Body of pancreas (tissue), 4 donors: ENCODE results near the gene DHH. TPM values are rescaled to one million over a fixed set of nuclear protein-coding genes. Genes with fewer than 3 reads are reported as not detected.
A peak's percentile ranks its signal among the peaks of the same experiment; 100 is the strongest.

Source experiments
- ATAC-seq: fragments of 150-250 bp; one replicate; pipeline ENCODE4 v1.9.1; 2016
- DNase-seq, 4 donors: peaks; one replicate each; pipeline ENCODE4 v3.0.0-alpha.2; 2019
- H3K27ac ChIP-seq, 4 donors: fragments of 200-600 bp; sonication (generic); 1 replicate in 3 of 4; 2 replicates in 1 of 4; pipeline versions ENCODE4 v1.5.1 to v1.6.1; 2016 to 2019; ENCODE audit warnings: mild to moderate bottlenecking in 1 of 4, mixed read lengths in 1 of 4, moderate library complexity in 1 of 4
- H3K27me3 ChIP-seq, 2 donors: fragments of 200-600 bp; sonication (generic); one replicate each; pipeline ENCODE4 v1.6.0; 2016; ENCODE audit warnings: mild to moderate bottlenecking in 1 of 2
- H3K36me3 ChIP-seq, 2 donors: fragments of 200-600 bp; sonication (generic); replicated peaks in 1 of 2; 2 replicates each; pipeline ENCODE4 v1.5.1; 2016; ENCODE audit warnings: low read depth in 2 of 2; ENCODE audit not compliant: insufficient read depth in 1 of 2
- H3K4me1 ChIP-seq: fragments of 200-600 bp; sonication (generic); one replicate; pipeline ENCODE4 v1.6.0; 2016
- H3K4me3 ChIP-seq, 2 donors: fragments of 200-600 bp; sonication (generic); 1 replicate in 1 of 2; 2 replicates in 1 of 2; pipeline ENCODE4 v1.5.1; 2016 to 2019
- H3K9me3 ChIP-seq, 3 donors: fragments of 200-600 bp; sonication (generic); 1 replicate in 2 of 3; 2 replicates in 1 of 3; pipeline ENCODE4 v1.5.1; 2016
- CTCF ChIP-seq, 7 experiments: fragments of 450-650 bp in 4 of 7; fragments of 200-600 bp in 3 of 7; sonication (generic) in 3 of 7; IDR thresholded peaks; one replicate each; pipeline ENCODE4 v1.5.1; 2016 to 2019; ENCODE audit warnings: antibody characterized with exemption in 7 of 7
- POLR2A ChIP-seq, 3 donors: fragments of 450-650 bp; IDR thresholded peaks; one replicate each; pipeline ENCODE4 v1.6.1; 2016; ENCODE audit warnings: antibody characterized with exemption in 3 of 3, mild to moderate bottlenecking in 2 of 3
- WGBS, 2 donors: methylation state at CpG; one replicate each; pipeline ENCODE4 v1.1.5; 2017; 5-methylcytosine and 5-hydroxymethylcytosine counted together
- intact Hi-C: fragments of 100-400 bp; cut with DNase I; formaldehyde crosslinking; loops from one replicate; pipeline ENCODE4 v1.15.1; 2023
- total RNA-seq, 2 donors: library from RNA; depleted of rRNA; stranded (reverse); fragments of >200 nt; gene quantifications; one replicate each; pipeline ENCODE4 v1.1.0, GENCODE V29; 2016

DHH gene
- total RNA-seq, 2 donors from 2014 or later = not detected

- peak; percentile 27 for ATAC-seq
- DNase-seq = peak in 3 of 4 donors; percentile 30 to 38 (median 33)
- Histone ChIP-seq H3K36me3 (no peaks in the 10 kb centered on the region), H3K4me1 (peaks cover 48% of the 10 kb centered on the region), H3K4me3 (peak overlapping the region; percentile 72 to 87), H3K27ac (peak overlapping the region; percentile 84 to 97 (median 95)), H3K9me3 (no peaks in the 10 kb centered on the region), H3K27me3 (no peaks in the 10 kb centered on the region)
- WGBS, 2 donors = 0% methylated on average over 5 to 45 of the region's 70 CpGs
- intact Hi-C loops = no loop called here
- TF ChIP-seq CTCF (IDR thresholded peaks at IDR 0.05) (no peak), POLR2A (IDR thresholded peaks at IDR 0.05) (no peak)
Measured at GRCh38 chr12:49059299-49060171, 35.1 kb downstream of the DHH start.

GRCh38 chr12:49059045-49059298 lies 35.6 kb downstream of the DHH start:
- Histone ChIP-seq H3K27me3 (no peaks in the 10 kb centered on the region), H3K27ac (peak overlapping the region in 3 of 4 donors; percentile 84 to 97 (median 97)), H3K9me3 (no peaks in the 10 kb centered on the region), H3K4me1 (peaks cover 54% of the 10 kb centered on the region), H3K4me3 (peak overlapping the region; percentile 72 to 87), H3K36me3 (no peaks in the 10 kb centered on the region)
- WGBS, 2 donors = 0% methylated on average over 1 of the region's 1 CpG; no CpG with 5 or more reads in 1 of the 2 donors
- ATAC-seq (no peak), DNase-seq (no peak)
- intact Hi-C loops = no loop called here
- TF ChIP-seq POLR2A (IDR thresholded peaks at IDR 0.05) (no peak), CTCF (IDR thresholded peaks at IDR 0.05) (no peak)

GRCh38 chr12:49058366-49059044 lies 36.1 kb downstream of the DHH start:
- Histone ChIP-seq H3K4me1 (peaks cover 58% of the 10 kb centered on the region), H3K36me3 (peaks cover 0 to 4% of the 10 kb centered on the region in 2 donors), H3K27me3 (no peaks in the 10 kb centered on the region), H3K4me3 (peak overlapping the region; percentile 72 to 87), H3K27ac (peak overlapping the region in 3 of 4 donors; percentile 84 to 97 (median 97)), H3K9me3 (no peaks in the 10 kb centered on the region)
- DNase-seq (no peak), ATAC-seq (no peak)
- intact Hi-C loops = no loop called here
- TF ChIP-seq CTCF (IDR thresholded peaks at IDR 0.05) (no peak), POLR2A (IDR thresholded peaks at IDR 0.05) (no peak)
- WGBS, 2 donors = 0 to 3% methylated on average over 4 to 5 of the region's 5 CpGs

- intact Hi-C loops = no loop called here
- DNase-seq (no peak), ATAC-seq (no peak)
- WGBS, 2 donors = 0% methylated on average over 4 of the region's 4 CpGs
- H3K9me3 ChIP-seq = no peaks in the 10 kb centered on the region
- H3K4me1 ChIP-seq = peaks cover 58% of the 10 kb centered on the region
- peaks cover 0 to 10% of the 10 kb centered on the region in 2 donors for H3K36me3 ChIP-seq
- peak overlapping the region in 1 of 2 donors; percentile 87 for H3K4me3 ChIP-seq
- no peaks in the 10 kb centered on the region for H3K27me3 ChIP-seq
- peak overlapping the region in 3 of 4 donors; percentile 84 to 97 (median 97) for H3K27ac ChIP-seq
- no peak for TF ChIP-seq CTCF (IDR thresholded peaks at IDR 0.05)
Measured at GRCh38 chr12:49057888-49058287, 36.7 kb downstream of the DHH start.
